Head of caudate nucleus (tissue), 42 donors: ENCODE measurements around the gene FAM89A.
A peak's percentile ranks its signal among the peaks of the same experiment; 100 is the strongest.

ENCODE experiments used
- DNase-seq, 42 donors: peaks; one replicate each; pipeline versions ENCODE4 v3.0.0 to v3.0.0-alpha.2; 2020 to 2021; ENCODE audit warnings: mixed read lengths in 7 of 42
- intact Hi-C: fragments of 100-400 bp; cut with DNase I; formaldehyde crosslinking; loops from one replicate; pipeline ENCODE4 v1.15.0; 2022

The FAM89A gene

GRCh38 chr1:230977761-230978490 lies 62.1 kb downstream of the FAM89A start:
- DNase-seq: peak in 36 of 42 donors; percentile 10 to 65 (median 36)
- intact Hi-C loops: no loop called here

- no peak for DNase-seq
- intact Hi-C loops: no loop called here
Observed at GRCh38 chr1:230976825-230977747, 63.0 kb downstream of the FAM89A start.

GRCh38 chr1:230976360-230976759 lies 63.7 kb downstream of the FAM89A start:
- intact Hi-C loops: no loop called here
- DNase-seq: no peak

GRCh38 chr1:230975636-230976035 lies 64.4 kb downstream of the FAM89A start:
- intact Hi-C loops: no loop called here
- DNase-seq: no peak

- no peak for DNase-seq
- intact Hi-C loops: no loop called here
Observed at GRCh38 chr1:230972855-230973271, 67.2 kb downstream of the FAM89A start.

GRCh38 chr1:230971771-230972170 lies 68.3 kb downstream of the FAM89A start:
- DNase-seq: peak in 5 of 42 donors; percentile 22 to 49 (median 26)
- intact Hi-C loops: no loop called here

GRCh38 chr1:230970432-230970831 lies 69.6 kb downstream of the FAM89A start:
- DNase-seq: no peak
- intact Hi-C loops: no loop called here
